NB4 (cell line): Measurements from ENCODE around the gene FUT7.

Experiments used
- MYC ChIP-seq: IDR thresholded peaks from 2 replicates; pipeline ENCODE4 v1.6.1; 2011; ENCODE audit warnings: low read depth, low read length
- POLR2A ChIP-seq: IDR thresholded peaks from 2 replicates; pipeline ENCODE4 v1.6.1; 2011; ENCODE audit warnings: mild to moderate bottlenecking; ENCODE audit not compliant: insufficient read length; ENCODE audit errors: extremely low read depth
- TF ChIP-seq, protein P1 (sequence below): IDR thresholded peaks from one replicate; pipeline ENCODE4 v1.5.1; 2012; ENCODE audit warnings: low read depth, low read length
- TF ChIP-seq, protein P2 (sequence below): IDR thresholded peaks from 2 replicates; pipeline ENCODE4 v1.6.1; 2011; ENCODE audit warnings: low read depth, low read length

GRCh38 chr9:137023583-137023991 is 8.3 kb downstream of the FUT7 start:
- TF ChIP-seq, protein P1, sequence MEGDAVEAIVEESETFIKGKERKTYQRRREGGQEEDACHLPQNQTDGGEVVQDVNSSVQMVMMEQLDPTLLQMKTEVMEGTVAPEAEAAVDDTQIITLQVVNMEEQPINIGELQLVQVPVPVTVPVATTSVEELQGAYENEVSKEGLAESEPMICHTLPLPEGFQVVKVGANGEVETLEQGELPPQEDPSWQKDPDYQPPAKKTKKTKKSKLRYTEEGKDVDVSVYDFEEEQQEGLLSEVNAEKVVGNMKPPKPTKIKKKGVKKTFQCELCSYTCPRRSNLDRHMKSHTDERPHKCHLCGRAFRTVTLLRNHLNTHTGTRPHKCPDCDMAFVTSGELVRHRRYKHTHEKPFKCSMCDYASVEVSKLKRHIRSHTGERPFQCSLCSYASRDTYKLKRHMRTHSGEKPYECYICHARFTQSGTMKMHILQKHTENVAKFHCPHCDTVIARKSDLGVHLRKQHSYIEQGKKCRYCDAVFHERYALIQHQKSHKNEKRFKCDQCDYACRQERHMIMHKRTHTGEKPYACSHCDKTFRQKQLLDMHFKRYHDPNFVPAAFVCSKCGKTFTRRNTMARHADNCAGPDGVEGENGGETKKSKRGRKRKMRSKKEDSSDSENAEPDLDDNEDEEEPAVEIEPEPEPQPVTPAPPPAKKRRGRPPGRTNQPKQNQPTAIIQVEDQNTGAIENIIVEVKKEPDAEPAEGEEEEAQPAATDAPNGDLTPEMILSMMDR, result no peak
- no peak for TF ChIP-seq POLR2A
- TF ChIP-seq, protein P2, sequence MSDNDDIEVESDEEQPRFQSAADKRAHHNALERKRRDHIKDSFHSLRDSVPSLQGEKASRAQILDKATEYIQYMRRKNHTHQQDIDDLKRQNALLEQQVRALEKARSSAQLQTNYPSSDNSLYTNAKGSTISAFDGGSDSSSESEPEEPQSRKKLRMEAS, result no peak
- TF ChIP-seq MYC, result no peak
